ENCODE data around the gene COL19A1.

Gene COL19A1

GRCh38 chr6:70133246-70133645, 266.9 kb downstream of the COL19A1 start:
- no peak for DNase-seq

- DNase-seq: no peak
These were observed 268.2 kb downstream of the COL19A1 start for GRCh38 chr6:70134542-70134941.

DNA sequence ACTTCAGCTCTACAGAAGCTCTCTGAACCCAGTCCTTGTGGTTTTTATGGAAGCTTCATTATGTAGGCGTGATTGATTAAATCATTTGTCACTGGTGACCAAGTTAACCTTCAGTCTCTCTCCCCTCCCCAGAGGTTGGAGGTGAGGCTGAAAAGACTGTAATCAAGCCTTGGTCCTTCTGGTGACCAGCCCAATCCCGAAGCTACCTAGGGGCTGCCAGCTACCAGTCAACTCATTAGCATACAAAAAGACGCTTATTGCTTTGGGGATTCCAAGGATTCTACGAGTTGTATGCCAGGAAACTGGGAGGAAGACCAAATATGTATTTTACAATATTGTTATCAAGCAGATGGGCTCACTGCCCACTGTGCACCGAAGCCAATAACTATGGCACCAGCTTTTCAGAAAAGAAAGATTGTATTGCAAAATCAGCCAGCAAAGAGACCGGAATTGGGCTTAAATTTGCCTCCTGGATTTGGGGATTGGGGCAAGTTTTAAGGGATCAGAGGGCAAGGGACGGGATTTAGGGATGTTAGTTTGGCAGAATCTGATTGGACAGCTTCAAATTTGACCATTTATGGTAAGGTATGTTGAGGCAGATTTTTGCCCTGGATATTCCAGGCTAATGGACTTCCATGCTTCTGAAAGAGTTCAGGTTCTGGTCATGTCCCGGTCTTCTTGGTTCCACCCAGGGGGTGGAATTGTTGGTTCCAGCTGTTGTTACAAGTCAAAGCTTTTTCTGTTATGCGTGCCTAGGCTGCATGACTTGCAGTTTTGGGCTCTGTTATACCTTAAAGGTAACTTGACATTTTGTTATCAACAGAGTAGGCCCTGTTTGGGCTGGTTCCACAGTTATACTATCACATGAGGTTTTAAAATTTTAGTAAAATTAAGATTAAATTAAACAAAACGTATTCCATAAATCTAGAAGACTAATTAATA, 269.1 kb downstream of the COL19A1 start:
- no peak for DNase-seq

GRCh38 chr6:70136996-70137395, 270.6 kb downstream of the COL19A1 start:
- DNase-seq: no peak

DNA sequence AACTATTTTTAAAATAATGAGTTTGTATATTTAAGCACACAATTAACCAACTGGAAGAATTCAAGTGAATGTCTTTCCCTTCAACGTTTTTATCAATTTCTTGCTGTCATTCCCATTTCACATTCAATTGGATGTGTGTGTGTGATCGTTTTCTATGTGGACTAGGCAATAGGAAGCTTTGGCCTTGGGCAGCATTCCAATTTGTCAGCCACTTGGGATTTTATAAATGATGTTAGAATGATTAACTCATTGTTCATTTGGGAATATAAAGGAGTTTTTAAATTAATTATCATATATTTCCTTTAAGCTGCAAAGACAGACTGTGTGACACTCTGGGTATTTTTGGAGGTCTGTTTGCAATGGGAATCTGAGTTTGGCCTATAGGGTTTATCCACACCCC, 274.1 kb downstream of the COL19A1 start:
- DNase-seq: no peak

GRCh38 chr6:70142034-70142433, 275.7 kb downstream of the COL19A1 start:
- DNase-seq: no peak

DNA sequence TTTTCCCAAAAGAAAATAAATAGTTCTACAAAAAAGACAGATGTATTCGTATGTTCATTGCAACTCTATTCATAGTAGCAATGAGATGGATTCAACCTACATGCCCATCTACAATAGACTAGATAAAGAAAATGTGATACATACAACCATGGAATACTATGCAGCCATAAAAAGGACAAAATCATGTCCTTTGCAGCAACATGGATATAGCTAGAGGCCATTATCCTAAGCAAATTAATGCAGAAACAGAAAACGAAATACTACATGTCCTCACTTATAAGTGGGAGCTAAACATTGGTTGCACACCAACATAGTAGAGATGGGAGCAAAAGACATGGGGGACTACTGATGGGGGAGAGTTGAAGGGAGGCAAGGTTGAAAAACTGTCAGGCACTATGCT, 278.8 kb downstream of the COL19A1 start:
- no peak for DNase-seq

- DNase-seq: no peak
These were observed 282.9 kb downstream of the COL19A1 start for GRCh38 chr6:70149209-70149788.

DNA sequence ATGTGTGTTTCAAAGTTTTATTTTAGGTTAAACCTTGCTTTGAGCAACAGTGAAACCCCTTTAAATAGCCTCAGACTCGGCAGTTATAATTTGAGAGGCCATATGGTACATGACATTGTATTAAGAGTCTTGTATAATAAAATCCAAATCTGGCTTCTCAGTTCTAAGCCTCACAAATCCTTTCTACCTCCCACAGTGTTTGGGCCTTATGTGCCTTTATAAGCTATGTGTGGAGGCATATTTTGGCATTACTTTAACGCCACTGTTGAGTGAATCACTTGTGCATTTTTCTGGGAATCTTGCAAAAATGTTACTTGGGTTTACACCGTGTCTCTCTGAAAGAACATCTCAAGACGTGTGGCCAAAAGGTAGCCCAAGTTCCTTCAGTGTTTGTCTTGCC, 284.2 kb downstream of the COL19A1 start:
- no peak for DNase-seq

GRCh38 chr6:70151616-70152015, 285.3 kb downstream of the COL19A1 start:
- no peak for DNase-seq

DNA sequence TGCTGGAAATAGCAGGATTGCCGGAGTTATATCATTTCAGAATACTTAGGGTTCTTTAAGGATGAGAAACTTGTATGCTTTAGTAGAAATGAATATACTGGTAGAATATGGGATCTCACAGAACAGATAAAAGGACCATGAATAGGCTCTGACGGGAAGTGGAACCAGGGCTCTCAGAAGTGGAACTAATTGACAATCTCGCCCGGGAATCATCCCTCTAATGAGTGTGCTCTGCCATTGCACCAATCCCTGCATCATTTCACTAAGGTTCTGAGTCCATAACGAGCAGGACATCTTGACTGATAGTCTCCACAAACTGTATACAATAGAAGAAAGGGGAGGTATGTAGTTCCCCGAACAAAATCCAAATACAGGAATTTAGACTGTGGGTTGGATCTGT, 286.4 kb downstream of the COL19A1 start:
- DNase-seq: no peak

DNA sequence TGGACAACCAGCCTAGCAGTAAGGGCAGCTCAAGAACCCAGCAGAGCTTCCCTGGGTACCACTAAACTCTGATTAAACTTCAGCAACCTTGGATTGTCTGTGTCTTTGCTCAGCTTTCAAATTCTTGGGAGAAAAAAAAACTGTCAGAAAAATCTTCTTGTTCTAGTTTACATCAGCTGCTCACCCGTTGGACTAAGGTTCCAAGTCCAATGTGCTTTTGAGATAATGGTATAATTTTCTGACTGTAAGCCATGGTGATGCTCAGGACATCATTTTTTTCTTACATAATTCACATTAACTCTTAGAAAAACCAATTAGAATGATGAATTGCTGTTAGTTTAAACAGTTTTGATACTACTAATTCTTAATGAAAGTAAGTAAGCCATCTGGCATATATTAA, 290.7 kb downstream of the COL19A1 start:
- DNase-seq: no peak

GRCh38 chr6:70160276-70160675, 293.9 kb downstream of the COL19A1 start:
- no peak for DNase-seq

- no peak for DNase-seq
These were observed 296.6 kb downstream of the COL19A1 start for GRCh38 chr6:70162972-70163371.

- no peak for DNase-seq
These were observed 297.4 kb downstream of the COL19A1 start for GRCh38 chr6:70163795-70164194.

- no peak for DNase-seq
These were observed 298.2 kb downstream of the COL19A1 start for GRCh38 chr6:70164556-70164955.

DNA sequence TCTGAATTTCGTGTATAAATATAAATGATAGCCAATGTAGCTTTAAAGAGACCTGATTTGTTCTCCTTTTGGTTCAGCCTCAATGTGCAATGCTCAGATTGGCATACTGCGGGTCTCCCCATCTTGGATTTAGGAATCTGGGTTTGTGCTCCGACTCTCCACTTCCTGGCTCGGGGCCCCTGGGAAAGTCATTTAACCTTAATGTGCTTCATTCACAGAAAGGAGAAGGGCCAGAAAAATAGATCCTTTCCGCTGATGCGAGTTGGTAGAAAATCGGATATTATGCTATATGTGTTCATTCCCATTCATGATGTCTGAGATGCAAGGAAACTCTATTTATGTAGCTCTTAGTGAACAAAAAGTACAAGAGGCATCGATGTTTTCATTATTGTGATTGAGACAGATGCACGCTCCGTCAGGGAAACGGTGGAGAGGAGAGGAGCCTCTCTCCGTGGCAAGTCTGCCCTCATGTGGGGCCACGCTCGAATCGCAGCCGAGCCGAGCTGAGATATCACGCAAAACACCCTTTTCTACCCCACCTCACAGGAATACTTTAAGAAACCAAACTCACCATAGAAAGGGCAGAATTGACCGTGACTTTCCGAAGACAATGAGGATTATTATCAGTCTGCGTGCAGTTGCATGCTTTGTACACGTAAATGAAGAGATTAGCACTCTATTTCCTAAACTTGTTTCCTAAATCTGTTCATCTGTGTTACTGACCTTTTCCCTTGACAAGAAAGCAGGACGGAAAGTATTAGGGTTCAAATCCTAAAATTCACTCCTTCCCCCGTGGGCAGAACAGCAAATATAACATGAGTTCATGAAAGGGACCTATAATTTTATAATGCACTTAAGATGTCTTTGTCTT, 300.0 kb downstream of the COL19A1 start:
- peak; percentile 24 for DNase-seq

DNA sequence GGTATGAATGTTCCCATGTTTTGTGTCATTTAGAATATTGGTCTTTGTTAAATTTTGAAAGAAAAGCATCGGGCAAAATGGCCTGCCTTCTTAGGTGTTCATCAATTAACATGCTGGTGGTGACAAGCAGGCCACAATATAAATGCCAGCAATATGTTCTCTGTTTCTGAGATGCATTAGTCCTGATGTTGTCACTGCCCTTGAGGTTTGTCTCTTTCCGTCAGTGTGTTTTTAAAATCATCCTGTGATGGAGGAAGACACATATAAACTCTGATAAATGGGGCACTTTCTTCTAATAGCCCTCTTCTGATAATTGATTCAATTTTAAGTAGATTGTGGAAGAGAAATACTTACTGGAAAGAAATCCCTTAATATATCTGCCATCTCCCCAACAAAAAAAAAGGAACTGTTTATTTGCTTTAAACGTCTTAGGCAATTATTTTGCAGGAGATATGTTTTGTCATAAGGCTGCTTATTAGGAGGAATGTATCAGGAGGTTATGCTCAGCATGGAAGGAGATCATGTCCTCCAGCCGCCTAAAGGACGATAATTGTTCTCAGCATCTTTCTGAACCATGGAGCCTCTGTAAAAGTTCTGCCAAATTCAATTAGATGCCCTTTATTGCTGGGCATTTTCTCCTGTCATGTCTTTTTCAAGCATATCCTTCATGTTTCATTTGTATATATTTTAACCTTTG, 302.5 kb downstream of the COL19A1 start:
- no peak for DNase-seq

DNA sequence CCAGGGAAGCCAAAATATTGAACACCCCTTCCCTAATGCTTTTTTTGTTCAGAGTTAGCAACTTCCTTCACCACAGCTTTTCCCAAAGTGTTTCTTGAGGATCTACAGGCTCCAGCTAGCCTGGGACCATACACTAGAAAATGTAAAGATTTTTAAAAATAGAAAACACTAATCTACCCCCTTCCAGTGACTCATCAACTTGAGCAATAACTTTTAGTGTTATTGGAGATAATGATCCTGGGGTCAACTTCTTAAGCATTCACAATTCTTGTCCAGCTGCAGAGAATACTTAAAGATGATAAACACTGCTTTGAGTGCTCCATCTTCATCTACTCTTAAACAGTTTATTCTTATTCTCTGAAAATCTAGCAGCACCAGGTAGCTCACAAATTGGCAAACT, 304.9 kb downstream of the COL19A1 start:
- no peak for DNase-seq

DNA sequence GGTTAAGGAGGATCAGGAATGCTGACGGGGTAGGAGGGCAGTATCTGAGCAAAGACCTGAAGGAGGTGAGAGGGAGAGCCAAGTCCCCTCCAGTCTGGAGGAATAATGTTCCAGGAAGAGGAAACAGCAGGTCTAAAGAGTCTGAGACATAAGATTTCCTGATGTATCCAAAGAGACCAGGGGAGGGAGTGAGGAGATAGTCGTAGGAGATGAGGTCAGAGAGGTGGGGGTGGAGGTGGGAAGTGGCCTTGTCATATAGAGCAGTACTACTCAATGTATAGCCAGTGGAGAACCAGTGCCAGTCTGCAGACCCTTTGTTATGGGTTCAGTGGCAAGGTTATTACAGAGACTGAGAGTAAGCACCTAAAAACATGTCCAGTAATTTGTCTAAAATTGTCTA, 305.9 kb downstream of the COL19A1 start:
- DNase-seq: no peak

DNA sequence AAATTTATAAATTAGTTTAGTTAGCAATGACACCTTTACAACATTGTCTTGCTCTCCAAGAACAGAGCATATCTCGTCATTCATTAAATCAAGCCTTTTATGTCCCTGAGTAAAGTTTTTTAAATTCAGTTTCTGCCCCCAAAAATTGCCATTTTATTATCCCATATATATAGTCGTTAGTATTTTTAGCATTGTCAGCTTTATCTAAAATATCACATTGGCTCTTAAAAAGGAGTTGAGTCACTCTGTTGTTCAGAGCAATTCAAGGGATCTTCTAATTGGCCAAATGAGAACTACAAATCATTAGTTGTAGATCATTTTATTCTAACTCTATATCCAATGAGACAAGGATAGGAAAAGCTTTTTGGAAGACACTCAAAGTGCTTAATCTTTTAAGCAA, 309.4 kb downstream of the COL19A1 start:
- no peak for DNase-seq

DNA sequence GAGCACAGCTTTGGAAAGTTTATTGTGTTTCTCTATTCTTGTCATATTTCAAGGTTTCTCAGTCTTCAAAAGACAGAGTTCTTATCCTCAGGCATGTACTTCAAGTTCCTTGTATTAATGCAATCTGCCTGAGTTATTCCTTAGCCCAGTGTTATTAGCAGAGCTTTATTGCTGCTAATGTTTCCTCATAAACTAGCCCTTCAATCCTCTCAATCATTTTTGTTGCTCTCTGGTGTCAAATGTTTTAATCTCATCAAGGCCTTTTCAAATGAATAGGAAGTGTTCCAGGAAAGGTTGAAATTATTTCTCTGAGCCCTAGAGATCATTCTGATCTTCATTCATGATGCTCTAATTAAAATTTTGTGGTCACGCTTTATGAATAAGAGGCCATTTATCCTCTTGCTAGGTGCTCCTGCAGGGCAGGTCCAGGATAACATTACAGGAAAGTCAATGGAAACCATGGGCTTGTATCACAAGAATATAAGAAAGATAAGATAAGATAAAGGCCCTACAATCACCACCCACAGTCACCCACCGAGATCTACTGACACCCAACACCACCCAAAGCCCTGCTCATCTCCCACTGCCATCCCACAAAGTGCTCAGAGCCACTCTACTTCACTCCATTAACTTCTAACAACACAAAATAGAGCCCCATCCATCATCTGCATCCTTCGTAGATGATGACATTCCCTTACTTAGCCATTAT, 310.6 kb downstream of the COL19A1 start:
- no peak for DNase-seq

Measured in NCI-H146 (cell line).